HepG2 (cell line): Measurements from ENCODE around the gene GEMIN2. TPM values are rescaled to one million over a fixed set of nuclear protein-coding genes. Genes with fewer than 3 reads are reported as not detected.
A peak's percentile ranks its signal among the peaks of the same experiment; 100 is the strongest.

ENCODE experiments used
- ATF7 ChIP-seq, 2 experiments: fragments of 450-650 bp in 1 of 2; sonication (generic) in 1 of 2; formaldehyde crosslinking in 1 of 2; IDR thresholded peaks; 2 replicates each; pipeline versions ENCODE4 v1.4.0 to v1.6.1; 2016 to 2020; ENCODE audit warnings: antibody characterized with exemption in 1 of 2, mild to moderate bottlenecking in 1 of 2, missing genetic modification reagents in 1 of 2
- CREB3 ChIP-seq: sonication (generic); formaldehyde crosslinking; IDR thresholded peaks from 2 replicates; pipeline ENCODE4 v1.5.0; 2020; ENCODE audit warnings: missing genetic modification reagents
- CREM ChIP-seq, 2 experiments: sonication (generic) in 1 of 2; formaldehyde crosslinking in 1 of 2; IDR thresholded peaks; 2 replicates each; pipeline versions ENCODE4 v1.4.0 to v1.6.1; 2016 to 2020; ENCODE audit warnings: antibody characterized with exemption in 1 of 2, mild to moderate bottlenecking in 1 of 2, missing genetic modification reagents in 1 of 2
- DNMT1 ChIP-seq: sonication (generic); formaldehyde crosslinking; IDR thresholded peaks from 2 replicates; pipeline ENCODE4 v1.5.1; 2020; ENCODE audit warnings: mild to moderate bottlenecking, missing genetic modification reagents
- EP300 ChIP-seq, 3 experiments: sonication (generic) in 1 of 3; formaldehyde crosslinking in 1 of 3; IDR thresholded peaks; 2 replicates each; pipeline versions ENCODE4 v1.5.1 to v1.6.1; 2011 to 2020; ENCODE audit warnings: low read depth in 2 of 3, low read length in 2 of 3, borderline replicate concordance in 1 of 3, improper control_type of control experiment in 1 of 3, mild to moderate bottlenecking in 1 of 3, missing genetic modification reagents in 1 of 3, moderate library complexity in 1 of 3
- GATA4 ChIP-seq: sonication (generic); IDR thresholded peaks from 2 replicates; pipeline ENCODE4 v1.6.1; 2016; ENCODE audit warnings: antibody characterized with exemption, low read depth, borderline replicate concordance
- HDAC1 ChIP-seq: sonication (generic); formaldehyde crosslinking; IDR thresholded peaks from 2 replicates; pipeline ENCODE4 v1.5.1; 2020; ENCODE audit warnings: mild to moderate bottlenecking, missing genetic modification reagents
- HOXD1 ChIP-seq: sonication (generic); formaldehyde crosslinking; IDR thresholded peaks from 2 replicates; pipeline ENCODE4 v1.5.0; 2020; ENCODE audit warnings: missing genetic modification reagents
- IKZF5 ChIP-seq: IDR thresholded peaks from 2 replicates; pipeline ENCODE4 v1.6.1; 2018; ENCODE audit warnings: missing genetic modification reagents, mild to moderate bottlenecking, missing compliant biosample characterization
- KLF12 ChIP-seq: sonication (generic); formaldehyde crosslinking; IDR thresholded peaks from 2 replicates; pipeline ENCODE4 v1.4.0; 2020; ENCODE audit warnings: missing genetic modification reagents, borderline replicate concordance
- NFE2L1 ChIP-seq: sonication (generic); formaldehyde crosslinking; IDR thresholded peaks from 2 replicates; pipeline ENCODE4 v1.4.0; 2020; ENCODE audit warnings: missing genetic modification reagents, mild to moderate bottlenecking, borderline replicate concordance
- PHF21A ChIP-seq: sonication (generic); formaldehyde crosslinking; IDR thresholded peaks from 2 replicates; pipeline ENCODE4 v1.5.0; 2020; ENCODE audit warnings: mild to moderate bottlenecking, missing genetic modification reagents
- PLSCR1 ChIP-seq: sonication (generic); formaldehyde crosslinking; IDR thresholded peaks from 2 replicates; pipeline ENCODE4 v1.5.0; 2020; ENCODE audit warnings: missing genetic modification reagents, mild to moderate bottlenecking, borderline replicate concordance
- POLR2AphosphoS2 ChIP-seq: IDR thresholded peaks from 2 replicates; pipeline ENCODE4 v1.6.1; 2011; ENCODE audit warnings: low read depth, low read length, improper control_type of control experiment
- RBM22 ChIP-seq: fragments of 200-400 bp; formaldehyde crosslinking; optimal IDR thresholded peaks from 2 replicates; pipeline ENCODE3; 2017; ENCODE audit warnings: mild to moderate bottlenecking, low read length, moderate library complexity
- ZBTB34 ChIP-seq: sonication (generic); formaldehyde crosslinking; IDR thresholded peaks from 2 replicates; pipeline ENCODE4 v1.8.0; 2022; ENCODE audit warnings: mild to moderate bottlenecking, missing genetic modification reagents
- ZFP1 ChIP-seq: IDR thresholded peaks from 2 replicates; pipeline ENCODE4 v1.6.1; 2016
- ZNF12 ChIP-seq: sonication (generic); formaldehyde crosslinking; IDR thresholded peaks from 2 replicates; pipeline ENCODE4 v1.5.0; 2020; ENCODE audit warnings: missing genetic modification reagents
- ZNF136 ChIP-seq: sonication (generic); formaldehyde crosslinking; IDR thresholded peaks from 2 replicates; pipeline ENCODE4 v1.8.1; 2022; ENCODE audit warnings: low read depth, mild to moderate bottlenecking, moderate library complexity, missing genetic modification reagents
- ZNF546 ChIP-seq: sonication (generic); formaldehyde crosslinking; conservative IDR thresholded peaks from 2 replicates; pipeline ENCODE4 v1.8.1; 2023; ENCODE audit warnings: mild to moderate bottlenecking, missing genetic modification reagents
- ZNF660 ChIP-seq: sonication (generic); formaldehyde crosslinking; IDR thresholded peaks from 2 replicates; pipeline ENCODE4 v1.5.1; 2020; ENCODE audit warnings: mild to moderate bottlenecking, low read depth, missing genetic modification reagents, borderline replicate concordance
- ZNF710 ChIP-seq: sonication (generic); formaldehyde crosslinking; IDR thresholded peaks from 2 replicates; pipeline ENCODE4 v1.5.0; 2020; ENCODE audit warnings: mild to moderate bottlenecking, missing genetic modification reagents, borderline replicate concordance
- polyA plus RNA-seq, 8 experiments: library from polyadenylated mRNA; depleted of rRNA in 3 of 8; stranded (reverse) in 7 of 8; unstranded in 1 of 8; fragments of >200 nt; fragmentation: Illumina TruSeq in 4 of 8; extraction: Trizol in 4 of 8; gene quantifications; 2 replicates each; pipeline versions ENCODE4 v1.2.1 to v1.2.3, GENCODE V29; 2011 to 2016; ENCODE audit warnings: low read depth in 4 of 8, missing spikeins in 1 of 8, mixed read lengths in 1 of 8; ENCODE audit not compliant: insufficient read depth in 1 of 8
- total RNA-seq, 5 experiments: library from RNA; depleted of rRNA; stranded (reverse); fragments of >200 nt; fragmentation: Illumina TruSeq; extraction: Trizol; gene quantifications; 2 replicates each; pipeline ENCODE4 v1.2.3, GENCODE V29; 2016; ENCODE audit warnings: low read depth in 1 of 5

GEMIN2 gene
- total and polyA plus RNA-seq, 2 of the 13 experiments (the other 11 are each of a cell fraction or from before 2014, with no cell fraction given), result 54.8 to 110 TPM

- TF ChIP-seq IKZF5 (peak; percentile 94), ZNF710 (CRISPR knock-in tag) (peak; percentile 93), NFE2L1 (CRISPR knock-in tag) (peak; percentile 89; the same call in 1 of the 2 replicates), HOXD1 (peak; percentile 95; the same call in 1 of the 2 replicates), PHF21A (CRISPR knock-in tag) (no peak), ATF7 (IDR thresholded peaks at IDR 0.05) (no peak), ATF7 (CRISPR knock-in tag; IDR thresholded peaks at IDR 0.05) (peak; percentile 87; the same call in 1 of the 2 replicates), GATA4 (peak; percentile 87; the same call in 1 of the 2 replicates), ZNF660 (no peak), POLR2AphosphoS2 (no peak), ZBTB34 (CRISPR knock-in tag) (peak; percentile 88), PLSCR1 (no peak), ZFP1 (CRISPR knock-in tag) (no peak; the same call in 1 of the 2 replicates), ZNF136 (CRISPR knock-in tag) (peak; percentile 97), CREB3 (CRISPR knock-in tag) (peak; percentile 31), ZNF12 (peak; percentile 72; the same call in 1 of the 2 replicates), RBM22 (peak; percentile 80), KLF12 (CRISPR knock-in tag) (peak; percentile 53; the same call in 1 of the 2 replicates), CREM (IDR thresholded peaks at IDR 0.05) (peak; percentile 63), CREM (CRISPR knock-in tag; IDR thresholded peaks at IDR 0.05) (no peak), ZNF546 (CRISPR knock-in tag) (peak; percentile 83; the same call in 1 of the 2 replicates), HDAC1 (CRISPR knock-in tag) (peak; percentile 80; the same call in 1 of the 2 replicates), DNMT1 (CRISPR knock-in tag) (no peak), EP300 (IDR thresholded peaks at IDR 0.05; ENCODE audit: low read depth in 2 of 2, low read length in 2 of 2) (peak in 1 of 2 experiments; percentile 13; a peak in 2 of 4 replicates), EP300 (CRISPR knock-in tag; IDR thresholded peaks at IDR 0.05; ENCODE audit: borderline replicate concordance) (peak; percentile 70)
These were observed at the start of gene GEMIN2 (continued) for GRCh38 chr14:39114073-39114838.
